ENCODE results near the gene CASP9.

DNA sequence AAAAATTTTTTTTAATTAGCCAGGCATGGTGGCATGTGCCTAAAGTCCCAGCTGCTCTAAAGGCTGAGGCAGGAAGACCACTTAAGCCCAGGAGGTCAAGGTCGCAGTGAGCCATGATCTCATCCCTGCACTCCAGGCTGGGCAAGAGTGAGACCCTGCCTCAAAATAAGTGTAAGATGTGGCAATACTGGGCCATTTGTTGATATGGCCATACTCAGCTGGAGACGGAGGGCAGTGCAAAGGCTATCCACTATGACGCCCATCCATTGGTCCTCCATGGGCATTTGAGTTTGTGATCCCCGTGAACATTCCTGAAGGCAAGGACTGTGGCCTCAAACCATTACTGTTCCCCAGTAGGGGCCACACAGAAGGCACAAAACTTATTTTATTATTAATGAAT is 1.5 kb downstream of the CASP9 start:
- TF ChIP-seq, protein P1, sequence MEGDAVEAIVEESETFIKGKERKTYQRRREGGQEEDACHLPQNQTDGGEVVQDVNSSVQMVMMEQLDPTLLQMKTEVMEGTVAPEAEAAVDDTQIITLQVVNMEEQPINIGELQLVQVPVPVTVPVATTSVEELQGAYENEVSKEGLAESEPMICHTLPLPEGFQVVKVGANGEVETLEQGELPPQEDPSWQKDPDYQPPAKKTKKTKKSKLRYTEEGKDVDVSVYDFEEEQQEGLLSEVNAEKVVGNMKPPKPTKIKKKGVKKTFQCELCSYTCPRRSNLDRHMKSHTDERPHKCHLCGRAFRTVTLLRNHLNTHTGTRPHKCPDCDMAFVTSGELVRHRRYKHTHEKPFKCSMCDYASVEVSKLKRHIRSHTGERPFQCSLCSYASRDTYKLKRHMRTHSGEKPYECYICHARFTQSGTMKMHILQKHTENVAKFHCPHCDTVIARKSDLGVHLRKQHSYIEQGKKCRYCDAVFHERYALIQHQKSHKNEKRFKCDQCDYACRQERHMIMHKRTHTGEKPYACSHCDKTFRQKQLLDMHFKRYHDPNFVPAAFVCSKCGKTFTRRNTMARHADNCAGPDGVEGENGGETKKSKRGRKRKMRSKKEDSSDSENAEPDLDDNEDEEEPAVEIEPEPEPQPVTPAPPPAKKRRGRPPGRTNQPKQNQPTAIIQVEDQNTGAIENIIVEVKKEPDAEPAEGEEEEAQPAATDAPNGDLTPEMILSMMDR (conservative IDR thresholded peaks at IDR 0.05; ENCODE audit: low read depth, low read length): no peak
- TF ChIP-seq EZH2 (IDR thresholded peaks at IDR 0.05; ENCODE audit: low read length, unreplicated experiment): no peak
- no peak for TF ChIP-seq EZH2phosphoT487 (IDR thresholded peaks at IDR 0.05; ENCODE audit: borderline replicate concordance, low read length)
